B cell (primary cell): Measurements from ENCODE around the gene ADSS1. TPM values are rescaled to one million over a fixed set of nuclear protein-coding genes. Genes with fewer than 3 reads are reported as not detected.
A peak's percentile ranks its signal among the peaks of the same experiment; 100 is the strongest.

Experiments used
- ATAC-seq: fragments of 200-7000 bp; cut with Tn5 transposase; one replicate; pipeline ENCODE4 v1.10.0; 2021; ENCODE audit warnings: low read depth, mild to moderate bottlenecking, moderate number of reproducible peaks, moderate library complexity
- CTCF ChIA-PET: fragments of 350-600 bp; sonication (Branson Sonifier 250); formaldehyde crosslinking; loops from one replicate; lab custom pipeline; 2021; ENCODE audit warnings: antibody characterized with exemption, inconsistent platforms; lab: Charles Lee
- POLR2A ChIA-PET: fragments of 350-600 bp; sonication (Branson Sonifier 250); formaldehyde crosslinking; loops from one replicate; lab custom pipeline; 2021; ENCODE audit warnings: antibody characterized with exemption; lab: Charles Lee
- DNase-seq: peaks from one replicate; pipeline ENCODE4 v3.0.0; 2013
- H2AFZ ChIP-seq: 2 replicates; pipeline ENCODE4 v1.6.1; 2012; ENCODE audit warnings: mild to moderate bottlenecking, low read depth, low read length; ENCODE audit not compliant: insufficient read depth, poor library complexity, severe bottlenecking
- H3K27ac ChIP-seq, 2 donors: 1 replicate in 1 of 2; 2 replicates in 1 of 2; pipeline ENCODE4 v1.5.1; 2012 to 2013; ENCODE audit warnings: low read length in 2 of 2, mild to moderate bottlenecking in 2 of 2, moderate library complexity in 1 of 2
- H3K27me3 ChIP-seq, 4 experiments: fragments of 200-600 bp in 1 of 4; sonication (generic) in 1 of 4; replicated peaks in 1 of 4; 1 replicate in 2 of 4; 2 replicates in 2 of 4; pipeline versions ENCODE4 v1.6.1 to v1.7.0; 2013 to 2016; ENCODE audit warnings: low read length in 3 of 4, mild to moderate bottlenecking in 2 of 4, mixed read lengths in 1 of 4, moderate library complexity in 1 of 4; ENCODE audit not compliant: insufficient read depth in 4 of 4, control insufficient read depth in 3 of 4; ENCODE audit errors: control extremely low read depth in 1 of 4
- H3K36me3 ChIP-seq, 2 experiments: replicated peaks in 1 of 2; 1 replicate in 1 of 2; 2 replicates in 1 of 2; pipeline versions ENCODE4 v1.6.1 to v1.7.1; 2013; ENCODE audit warnings: low read length in 1 of 2; ENCODE audit not compliant: insufficient read depth in 2 of 2, control insufficient read depth in 1 of 2; ENCODE audit errors: control extremely low read depth in 1 of 2, extremely low read depth in 1 of 2
- H3K4me1 ChIP-seq, 2 donors: fragments of 200-600 bp in 1 of 2; sonication (generic) in 1 of 2; 1 replicate in 1 of 2; 2 replicates in 1 of 2; pipeline versions ENCODE4 v1.5.1 to v1.6.1; 2013 to 2017; ENCODE audit warnings: low read length in 2 of 2; ENCODE audit not compliant: control insufficient read depth in 2 of 2, insufficient read depth in 2 of 2
- H3K4me2 ChIP-seq: replicated peaks from 2 replicates; pipeline ENCODE3; 2012; ENCODE audit warnings: mild to moderate bottlenecking, low read depth, low read length; ENCODE audit not compliant: poor library complexity, severe bottlenecking
- H3K4me3 ChIP-seq, 5 experiments: fragments of 200-600 bp in 1 of 5; sonication (generic) in 1 of 5; 1 replicate in 3 of 5; 2 replicates in 2 of 5; pipeline versions ENCODE4 v1.5.1 to v1.7.0; 2011 to 2016; ENCODE audit warnings: low read length in 4 of 5, mild to moderate bottlenecking in 4 of 5, low read depth in 2 of 5, control low read depth in 1 of 5, moderate library complexity in 1 of 5; ENCODE audit not compliant: insufficient read depth in 1 of 5; ENCODE audit errors: control extremely low read depth in 1 of 5, extremely low read depth in 1 of 5
- H3K79me2 ChIP-seq: fragments of 200-600 bp; sonication (generic); one replicate; pipeline ENCODE4 v1.6.0; 2016; ENCODE audit warnings: low read length; ENCODE audit not compliant: control insufficient read depth, insufficient read depth
- H3K9ac ChIP-seq: fragments of 200-600 bp; sonication (generic); 2 replicates; pipeline ENCODE4 v1.6.1; 2017; ENCODE audit warnings: mild to moderate bottlenecking, low read length, moderate library complexity
- H3K9me3 ChIP-seq, 3 donors: one replicate each; pipeline versions ENCODE4 v1.6.1 to v1.7.1; 2013; ENCODE audit warnings: low read length in 2 of 3; ENCODE audit not compliant: control insufficient read depth in 2 of 3, insufficient read depth in 1 of 3; ENCODE audit errors: control extremely low read depth in 1 of 3
- H4K20me1 ChIP-seq: 2 replicates; pipeline ENCODE4 v1.6.0; 2012; ENCODE audit warnings: mild to moderate bottlenecking, low read length; ENCODE audit not compliant: insufficient read depth, control insufficient read depth, poor library complexity, severe bottlenecking
- H3K27ac Mint-ChIP-seq: one replicate; pipeline ENCODE4 v1.8.0; 2021; ENCODE audit warnings: mixed read lengths
- H3K27me3 Mint-ChIP-seq: one replicate; pipeline ENCODE4 v1.8.0; 2021; ENCODE audit warnings: mixed read lengths
- H3K4me1 Mint-ChIP-seq: one replicate; pipeline ENCODE4 v1.8.0; 2021; ENCODE audit warnings: mixed read lengths
- H3K4me3 Mint-ChIP-seq: one replicate; pipeline ENCODE4 v1.8.0; 2021; ENCODE audit warnings: mixed read lengths
- H3K9me3 Mint-ChIP-seq: one replicate; pipeline ENCODE4 v1.8.0; 2022; ENCODE audit warnings: mixed read lengths; ENCODE audit not compliant: insufficient read depth
- CTCF ChIP-seq: fragments of 200-600 bp; IDR thresholded peaks from one replicate; pipeline ENCODE4 v1.8.0; 2022; ENCODE audit warnings: antibody characterized with exemption, mild to moderate bottlenecking
- EZH2 ChIP-seq: IDR thresholded peaks from 2 replicates; pipeline ENCODE4 v1.6.1; 2012; ENCODE audit warnings: borderline replicate concordance, low read depth, mild to moderate bottlenecking, moderate library complexity, low read length; ENCODE audit not compliant: insufficient read depth, poor library complexity, severe bottlenecking
- WGBS: methylation state at CpG from one replicate; pipeline ENCODE4 v1.1.5; 2013; ENCODE audit warnings: missing lambda C conversion rate; ENCODE audit not compliant: insufficient coverage; 5-methylcytosine and 5-hydroxymethylcytosine counted together
- intact Hi-C: fragments of 100-400 bp; cut with micrococcal nuclease; formaldehyde crosslinking; loops from one replicate; pipeline ENCODE4 v1.10.0; 2022
- polyA plus RNA-seq: library from polyadenylated mRNA; depleted of rRNA; stranded (reverse); fragments of >200 nt; gene quantifications from 2 replicates; pipeline ENCODE4 v1.2.3, GENCODE V29; 2012
- total RNA-seq, 2 donors: library from RNA; stranded (reverse); fragments of 120-200 nt in 1 of 2; gene quantifications; 1 replicate in 1 of 2; 2 replicates in 1 of 2; pipeline versions ENCODE4 v1.2.3 to v1.2.4, GENCODE V29; 2013 to 2022

ADSS1 gene
- total and polyA plus RNA-seq, 2 donors (not counting 1 experiment from before 2014, with no cell fraction given): 0.33 to 1.7 TPM

- intact Hi-C loops: no loop called here
- DNase-seq: no peak
- H3K4me1 Mint-ChIP-seq: peaks cover 4% of the 10 kb centered on the region
- no peak for ATAC-seq
- no peaks in the 10 kb centered on the region for H3K9me3 Mint-ChIP-seq
- H4K20me1 ChIP-seq: no peaks in the 10 kb centered on the region
- no peak overlapping the region for H3K4me2 ChIP-seq
- H3K27ac ChIP-seq: no peak overlapping the region
- H3K27ac Mint-ChIP-seq: no peak overlapping the region
- ChIA-PET CTCF (interaction anchor here (0.7 to 2.3 kb wide), 15 partner anchors 13 to 70 kb away, joined by 3 to 17 read pairs (median 6); no protein-coding TSS in a partner anchor), POLR2A (interaction anchor here (1.2 kb wide), 1 partner anchor 54 kb away, joined by 3 read pairs; no protein-coding TSS in a partner anchor)
- TF ChIP-seq CTCF: no peak
- no peak for TF ChIP-seq EZH2
- H3K9me3 ChIP-seq: no peaks in the 10 kb centered on the region
- 94% methylated on average over 16 of the region's 18 CpGs for WGBS
- no peak overlapping the region for H2AFZ ChIP-seq
- peaks cover 7 to 12% of the 10 kb centered on the region in 2 donors for H3K4me1 ChIP-seq
- peaks cover 0 to 40% of the 10 kb centered on the region in 2 experiments for H3K36me3 ChIP-seq
- no peak overlapping the region for H3K9ac ChIP-seq
- no peaks in the 10 kb centered on the region for H3K27me3 ChIP-seq
- no peak overlapping the region for H3K4me3 ChIP-seq
- H3K27me3 Mint-ChIP-seq: no peaks in the 10 kb centered on the region
- no peak overlapping the region for H3K4me3 Mint-ChIP-seq
- H3K79me2 ChIP-seq: peaks cover 8% of the 10 kb centered on the region
Measured at GRCh38 chr14:104709387-104710039, 14.5 kb upstream of the ADSS1 start.

DNA sequence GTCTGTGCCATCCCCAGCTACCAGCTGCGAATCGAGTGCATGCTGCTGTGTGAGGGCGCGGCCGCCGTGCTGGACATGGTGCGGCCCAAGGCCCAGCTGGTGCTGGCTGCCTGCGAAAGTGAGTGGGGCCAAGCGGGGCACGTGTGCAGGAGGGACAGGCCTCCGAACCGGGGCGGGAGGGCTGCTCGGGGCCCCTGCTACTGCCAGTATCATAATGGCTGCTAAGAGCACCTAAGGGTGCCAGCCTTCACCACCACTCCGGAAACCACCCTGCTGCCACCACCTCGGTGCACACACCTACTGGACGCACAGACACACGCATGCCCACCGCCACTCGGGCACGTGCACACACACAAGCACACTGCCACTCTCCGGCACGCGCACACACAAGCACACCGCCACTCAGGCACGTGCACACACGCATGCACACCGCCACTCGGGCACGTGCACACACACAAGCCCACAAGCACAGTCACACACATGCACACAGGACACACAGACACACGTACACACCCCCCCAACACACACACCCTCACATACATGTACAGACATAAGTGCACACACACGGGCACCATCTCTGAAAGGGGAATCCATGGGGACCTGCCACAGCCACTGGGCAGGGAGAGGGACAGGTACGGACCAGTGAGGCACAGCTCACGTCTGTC, 13.8 kb upstream of the ADSS1 start:
- Histone ChIP-seq H2AFZ (no peak overlapping the region), H3K4me3 (no peak overlapping the region), H3K79me2 (peaks cover 8% of the 10 kb centered on the region), H3K27me3 (no peaks in the 10 kb centered on the region), H3K36me3 (peaks cover 0 to 43% of the 10 kb centered on the region in 2 experiments), H3K4me2 (no peak overlapping the region), H4K20me1 (no peaks in the 10 kb centered on the region), H3K9ac (no peak overlapping the region), H3K27ac (no peak overlapping the region), H3K9me3 (no peaks in the 10 kb centered on the region), H3K4me1 (peaks cover 7 to 12% of the 10 kb centered on the region in 2 donors)
- POLR2A ChIA-PET: interaction anchor here (1.0 kb wide), 1 partner anchor 67 kb away, joined by 3 read pairs; no protein-coding TSS in a partner anchor
- WGBS: 98% methylated on average over 34 of the region's 34 CpGs
- Mint-ChIP-seq H3K4me1 (peaks cover 4% of the 10 kb centered on the region), H3K4me3 (no peak overlapping the region), H3K9me3 (no peaks in the 10 kb centered on the region), H3K27me3 (no peaks in the 10 kb centered on the region), H3K27ac (peak overlapping the region; percentile 65)
- intact Hi-C loops: no loop called here
- CTCF ChIA-PET: interaction anchor here (1.2 to 2.2 kb wide), 5 partner anchors 13 to 62 kb away, joined by 3 to 17 read pairs (median 6); partner anchors contain the start of gene ADSS1
- ATAC-seq (no peak), DNase-seq (no peak)
- TF ChIP-seq CTCF (no peak), EZH2 (no peak)
